ENCODE data around the gene SYCP2.

Gene SYCP2

DNA sequence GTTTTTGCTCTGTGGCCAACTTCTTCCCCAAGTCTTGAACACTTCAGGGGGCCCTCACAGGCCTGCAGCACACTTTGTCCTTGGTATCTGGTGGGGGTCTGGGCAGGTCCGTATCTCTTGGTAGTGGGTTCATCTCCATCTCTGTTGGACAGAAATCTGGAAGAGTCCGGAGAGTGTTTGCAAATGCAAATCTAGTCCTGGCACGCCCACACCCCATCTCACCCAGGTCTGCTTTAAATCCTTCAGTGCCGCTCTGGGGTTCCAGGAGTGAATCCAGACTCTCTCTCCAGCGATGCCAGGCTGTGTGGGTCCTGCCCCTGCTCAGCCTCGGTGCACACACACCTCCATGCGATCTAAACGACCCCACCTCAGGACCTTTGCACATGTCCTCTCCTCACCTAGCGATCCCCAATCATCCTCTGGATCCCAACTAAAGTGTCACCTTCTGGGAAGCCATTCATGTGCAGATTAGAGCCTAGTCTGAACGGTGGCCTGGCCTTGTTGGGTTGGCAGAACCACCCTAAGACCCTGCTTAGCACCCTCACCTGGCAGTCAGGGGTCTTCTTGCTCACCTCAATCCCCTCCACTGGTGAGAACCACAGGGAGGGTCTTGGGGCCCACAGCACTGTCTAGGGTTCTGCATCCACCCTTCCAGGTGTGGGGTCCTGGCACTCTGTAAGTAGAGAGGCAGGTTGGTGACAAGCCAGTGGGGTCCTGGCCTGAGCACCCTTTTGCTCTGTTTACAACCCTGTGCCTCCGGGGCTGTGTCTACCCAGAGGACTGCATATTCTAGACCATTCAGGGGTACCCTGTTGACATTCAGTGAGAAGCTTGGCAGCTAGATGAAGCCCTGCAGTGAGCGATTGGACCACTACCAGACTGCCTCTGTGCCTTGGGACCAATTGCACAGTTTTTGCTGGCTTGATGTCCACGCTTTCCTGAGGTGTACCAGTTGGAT lies 100.8 kb downstream of the SYCP2 start:
- no peak for DNase-seq

DNA sequence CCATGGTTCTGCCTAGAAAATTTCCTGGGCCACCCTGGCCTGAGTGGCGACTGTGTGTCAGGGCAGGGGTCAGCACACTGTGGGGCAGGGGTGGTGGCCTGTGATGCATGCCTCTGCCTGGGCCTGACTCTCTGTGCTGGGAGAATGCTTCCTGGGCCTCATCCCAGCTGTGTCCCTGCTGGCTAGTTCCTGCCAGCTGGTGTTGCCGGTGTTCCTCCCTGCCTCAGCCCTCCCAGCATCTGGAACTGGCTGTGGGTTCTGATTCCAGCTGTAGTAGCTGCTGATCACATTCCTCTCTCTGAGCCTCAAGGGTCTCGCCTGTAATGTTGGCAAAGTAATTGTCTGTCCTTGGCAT lies 101.5 kb downstream of the SYCP2 start:
- no peak for DNase-seq

DNA sequence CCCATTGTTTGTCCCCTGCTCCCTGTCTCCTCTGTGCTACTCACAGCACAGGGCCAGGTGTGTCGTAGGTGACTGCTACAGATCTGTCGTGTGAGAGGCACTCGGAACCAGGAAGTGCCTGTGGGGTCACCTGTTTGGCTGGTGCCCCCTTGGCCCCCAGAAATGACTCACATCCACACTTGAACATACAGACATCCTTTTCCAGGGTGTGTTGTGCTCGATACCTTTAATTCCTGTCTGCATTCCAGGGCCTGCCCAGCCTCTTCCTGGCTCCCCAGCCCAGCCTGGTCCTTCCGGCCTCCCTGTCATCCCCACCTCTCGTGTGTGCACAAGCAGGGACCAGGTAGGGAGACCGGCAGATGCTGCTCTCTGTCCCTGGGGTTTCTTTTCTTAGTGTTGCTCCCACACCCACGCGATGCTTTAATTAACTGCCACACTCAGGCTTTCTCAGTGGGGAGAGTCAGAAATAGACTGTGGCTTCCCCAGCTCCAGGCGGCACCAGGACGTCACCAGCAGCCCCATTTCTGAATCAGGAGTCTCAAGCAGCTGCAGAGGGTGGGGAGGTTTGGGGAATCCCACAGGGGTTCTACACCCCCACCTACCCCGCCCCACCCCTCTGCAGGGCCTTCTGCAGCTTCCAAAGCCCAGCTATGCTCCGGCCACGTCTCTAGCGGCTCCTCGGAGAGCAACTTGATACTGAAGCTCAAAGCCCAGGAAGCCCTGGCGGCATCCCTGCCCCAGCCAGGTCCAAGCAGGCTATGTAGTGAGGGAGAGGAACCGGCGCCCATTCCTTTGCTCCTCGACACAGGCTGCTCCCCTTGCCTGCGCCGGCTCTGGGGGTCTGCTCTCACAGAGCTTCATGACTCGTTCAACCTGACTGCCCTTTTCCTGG lies 102.2 kb downstream of the SYCP2 start:
- DNase-seq = no peak

DNA sequence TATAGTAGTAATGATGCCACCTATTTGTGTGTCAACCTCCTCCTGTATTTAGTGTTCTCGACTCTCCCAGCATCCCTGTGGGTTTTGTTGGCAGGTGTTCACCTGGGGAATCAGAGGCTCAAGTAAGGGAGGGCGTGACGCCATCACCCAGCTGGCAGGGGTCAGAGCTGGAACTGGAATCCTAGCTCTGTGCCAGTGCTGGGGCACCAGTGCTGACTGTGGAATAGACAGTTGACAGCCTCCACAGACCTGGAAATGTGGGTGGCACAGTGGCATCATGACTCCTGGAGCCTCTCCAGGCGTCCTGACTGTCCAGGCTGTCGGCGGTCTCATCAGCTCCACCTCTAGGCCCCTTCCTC lies 102.8 kb downstream of the SYCP2 start:
- DNase-seq = no peak

DNA sequence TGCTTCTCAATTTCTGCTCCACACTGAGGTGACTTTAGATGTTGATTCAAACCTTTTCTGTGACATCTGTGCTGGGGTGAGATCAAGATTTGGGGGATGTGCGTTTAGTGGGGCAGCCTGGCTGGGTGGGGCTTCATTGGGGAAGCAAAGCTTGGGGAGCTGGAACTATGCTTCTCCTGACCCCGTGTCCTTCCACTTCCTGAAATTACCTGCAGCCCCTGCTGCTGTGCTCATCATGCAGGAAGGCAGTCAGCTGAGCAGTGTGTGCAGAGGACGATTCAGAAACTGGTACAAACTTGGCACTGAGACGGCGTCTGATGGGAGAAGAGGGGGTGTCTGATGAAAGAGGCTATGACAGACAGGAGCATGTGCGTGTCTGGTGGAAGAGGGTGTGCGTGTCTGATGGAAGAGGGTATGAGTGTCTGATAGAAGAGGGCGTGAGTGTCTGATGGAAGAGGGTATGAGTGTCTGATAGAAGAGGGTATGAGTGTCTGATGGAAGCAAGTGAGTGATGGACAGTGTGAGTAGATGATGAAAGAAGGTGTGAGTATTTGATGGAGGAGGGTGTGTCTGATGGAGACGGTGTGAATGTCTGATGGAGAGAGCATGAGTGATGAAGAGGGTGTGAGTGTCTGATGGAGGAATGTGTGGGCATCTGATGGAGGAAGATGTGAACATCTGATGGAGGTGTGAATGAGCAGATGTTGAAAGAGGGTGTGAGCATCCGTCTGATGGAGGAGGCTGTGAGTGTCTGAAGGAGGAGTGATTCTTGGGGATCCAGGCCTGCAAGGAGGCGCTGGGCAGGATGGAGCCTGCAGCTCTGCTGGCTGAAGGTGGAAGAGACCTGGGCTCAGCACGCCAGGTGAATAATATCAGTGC lies 103.4 kb downstream of the SYCP2 start:
- DNase-seq = no peak

DNA sequence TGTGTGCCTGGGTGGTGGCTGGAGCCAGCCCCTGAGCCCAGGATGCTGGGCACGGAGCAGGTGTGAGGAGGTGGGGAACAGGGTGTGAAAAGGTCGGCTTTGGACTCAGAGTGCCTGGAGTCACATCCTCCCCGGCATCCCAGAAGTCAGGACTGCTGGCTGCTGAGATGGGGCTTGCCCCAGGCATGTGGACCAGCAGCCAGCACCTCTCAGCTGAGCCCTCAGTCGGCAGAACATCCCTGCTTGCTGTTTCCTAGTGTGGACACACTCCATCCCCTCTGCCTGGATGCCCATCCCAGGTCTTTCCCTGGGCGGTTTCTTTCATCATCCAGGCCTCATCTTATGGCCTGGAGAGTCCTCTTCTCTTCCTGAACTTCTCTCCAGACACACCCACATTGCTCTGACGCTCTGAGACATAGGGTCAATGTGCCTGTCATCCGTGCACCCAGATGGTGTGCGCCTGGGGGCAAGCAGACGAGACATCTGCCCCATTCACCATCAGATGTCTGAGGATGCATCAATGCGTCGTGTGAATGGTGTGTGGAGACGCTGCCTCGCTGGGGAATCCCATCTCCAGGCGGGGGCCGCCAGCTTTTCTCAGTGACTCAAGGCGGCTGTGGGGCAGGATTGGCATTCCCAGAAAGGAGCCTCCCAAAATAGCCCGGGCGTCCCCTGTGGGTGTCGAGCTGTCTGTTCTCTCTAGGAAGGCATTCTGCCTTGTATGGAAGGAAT lies 104.2 kb downstream of the SYCP2 start:
- no peak for DNase-seq

DNA sequence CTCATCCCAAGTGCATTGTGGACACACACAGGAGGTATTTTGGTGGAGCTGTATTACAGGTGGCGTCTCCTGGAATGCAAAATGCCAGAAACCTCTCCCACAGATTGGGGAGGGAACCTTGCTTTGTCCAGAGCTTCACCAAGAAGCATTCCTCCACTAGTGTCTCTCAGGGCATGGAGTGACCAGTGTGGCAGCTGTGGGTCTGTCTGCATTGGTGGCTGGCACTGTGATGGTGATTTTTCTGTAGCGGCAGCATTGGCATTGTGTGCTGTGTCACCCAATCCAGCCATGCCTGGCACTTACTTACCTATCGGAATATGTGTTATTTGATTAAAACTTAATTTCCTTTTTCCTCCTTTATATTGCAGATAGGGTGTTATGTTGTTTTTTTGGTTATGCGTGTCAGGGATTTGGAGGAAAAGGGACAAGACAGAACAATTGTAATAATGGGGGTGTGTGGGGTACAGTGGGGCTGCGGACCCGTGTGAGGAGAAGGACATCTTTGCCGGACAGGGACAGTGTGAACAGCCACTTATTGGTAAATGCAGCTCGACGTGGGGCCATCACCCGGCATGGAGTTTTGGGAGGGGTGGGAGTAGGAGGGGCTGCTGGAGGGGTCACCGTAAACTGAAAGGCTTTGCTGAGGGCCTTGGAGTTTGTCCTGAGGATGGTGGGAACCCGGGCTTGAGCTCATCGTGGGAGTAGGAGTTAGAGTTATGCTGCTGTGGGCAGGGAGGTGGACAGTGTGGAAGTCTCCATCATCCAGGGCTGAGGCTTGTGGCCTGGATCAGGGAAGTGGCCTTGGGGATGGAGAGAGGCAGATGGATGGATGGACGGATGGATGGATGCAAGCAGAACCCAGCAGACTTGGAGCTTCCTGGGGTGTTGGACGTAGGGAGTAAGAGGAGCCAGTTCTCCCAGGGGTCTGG lies 105.0 kb downstream of the SYCP2 start:
- DNase-seq = no peak

DNA sequence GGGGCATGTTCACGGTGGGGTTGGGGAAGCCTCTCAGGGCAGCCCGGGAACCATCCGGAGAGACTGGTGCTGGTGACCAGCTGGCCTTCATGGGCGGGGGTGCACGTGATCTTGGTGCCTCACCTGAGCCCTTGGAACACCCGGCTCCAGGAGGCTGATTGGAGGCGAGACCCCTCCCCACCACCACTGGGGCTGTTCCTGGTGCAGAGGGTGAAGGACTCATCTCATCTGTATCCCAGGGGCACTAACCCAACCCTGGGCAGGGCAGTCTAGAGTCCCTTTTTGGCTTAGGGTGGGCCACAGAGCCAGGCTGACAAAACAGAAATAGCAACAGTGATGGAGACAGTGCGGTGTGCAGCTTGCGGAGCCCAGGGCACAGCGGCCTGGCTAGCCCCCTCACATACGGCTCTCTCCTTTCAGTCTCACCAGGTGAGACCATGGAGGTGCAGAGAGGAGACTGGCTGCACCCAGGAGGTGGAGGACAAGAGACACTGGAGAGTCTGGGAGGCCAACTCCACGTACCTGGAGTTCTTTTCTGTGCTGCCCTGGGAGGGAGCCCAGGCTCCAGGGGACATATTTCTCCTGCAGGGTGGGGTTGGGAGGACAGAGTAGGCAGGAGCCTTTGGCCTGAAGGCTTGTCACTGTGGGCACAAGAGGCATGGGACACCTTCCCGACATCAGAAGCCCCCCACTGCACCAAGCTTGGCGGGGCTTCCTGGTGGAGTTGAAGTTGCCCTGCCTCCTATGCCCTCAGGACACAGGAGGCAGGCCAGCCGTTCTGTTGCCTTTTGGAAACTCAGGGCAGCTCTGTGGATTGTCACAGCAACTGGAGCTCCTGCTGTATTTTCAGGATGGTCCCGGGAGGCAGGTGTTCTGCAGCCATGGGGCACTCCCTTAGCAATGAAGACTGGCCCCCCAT lies 106.0 kb downstream of the SYCP2 start:
- no peak for DNase-seq

DNA sequence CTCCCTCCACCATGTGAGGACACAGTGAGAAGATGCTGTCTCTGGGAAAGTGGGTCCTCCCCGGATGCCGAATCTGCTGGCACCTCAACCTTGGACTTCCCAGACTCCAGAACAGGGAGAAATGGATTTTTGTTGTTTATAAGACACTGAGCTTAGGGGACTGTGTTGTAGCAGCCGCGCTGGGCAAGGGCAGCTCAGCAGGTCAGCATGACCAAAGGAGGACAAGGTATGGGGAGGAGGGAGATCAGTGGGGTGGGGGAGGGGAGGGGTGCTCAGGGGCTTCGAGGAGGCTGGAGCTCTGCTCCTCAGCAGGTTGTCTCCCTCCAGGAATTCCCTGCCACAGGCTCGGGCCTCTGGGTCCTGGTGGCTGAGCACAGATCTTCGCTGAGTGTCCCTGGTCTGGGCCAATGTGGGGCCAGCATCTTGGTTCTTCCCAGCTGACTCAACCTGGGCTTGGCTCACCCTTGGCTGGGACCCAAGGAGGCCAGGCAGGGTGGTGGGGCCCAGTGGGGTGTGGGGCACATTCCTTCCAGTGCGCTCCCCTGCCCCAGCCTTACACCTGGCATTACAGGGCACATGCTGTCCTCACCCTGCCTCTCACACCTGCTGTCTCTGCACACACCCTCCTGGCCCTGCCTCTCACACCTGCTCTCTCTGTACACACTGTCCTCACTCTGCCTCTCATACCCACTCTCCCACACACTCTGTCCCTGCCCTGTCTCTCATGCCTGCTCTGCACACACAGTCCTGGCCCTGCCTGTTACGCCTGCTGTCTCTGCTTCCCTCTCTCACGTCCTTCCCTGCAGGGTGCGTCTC lies 107.3 kb downstream of the SYCP2 start:
- DNase-seq = no peak

DNA sequence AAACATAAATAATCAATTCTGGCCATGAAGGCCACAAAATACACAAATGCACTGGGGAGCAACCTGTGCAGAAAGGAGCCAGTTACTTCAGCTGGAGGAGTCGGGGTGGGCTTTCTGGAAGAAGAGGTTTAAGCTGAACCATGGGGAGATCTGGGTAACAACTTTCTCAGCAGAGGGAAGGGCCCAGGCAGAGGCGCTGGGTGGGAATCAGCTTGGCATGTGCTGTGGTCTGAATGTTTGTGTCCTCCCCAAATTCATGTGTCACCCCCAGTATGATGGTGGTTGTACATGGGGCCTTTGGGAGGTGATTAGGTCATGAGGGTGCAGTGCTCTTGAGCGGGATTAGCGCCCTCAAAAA lies 107.9 kb downstream of the SYCP2 start:
- DNase-seq = no peak

DNA sequence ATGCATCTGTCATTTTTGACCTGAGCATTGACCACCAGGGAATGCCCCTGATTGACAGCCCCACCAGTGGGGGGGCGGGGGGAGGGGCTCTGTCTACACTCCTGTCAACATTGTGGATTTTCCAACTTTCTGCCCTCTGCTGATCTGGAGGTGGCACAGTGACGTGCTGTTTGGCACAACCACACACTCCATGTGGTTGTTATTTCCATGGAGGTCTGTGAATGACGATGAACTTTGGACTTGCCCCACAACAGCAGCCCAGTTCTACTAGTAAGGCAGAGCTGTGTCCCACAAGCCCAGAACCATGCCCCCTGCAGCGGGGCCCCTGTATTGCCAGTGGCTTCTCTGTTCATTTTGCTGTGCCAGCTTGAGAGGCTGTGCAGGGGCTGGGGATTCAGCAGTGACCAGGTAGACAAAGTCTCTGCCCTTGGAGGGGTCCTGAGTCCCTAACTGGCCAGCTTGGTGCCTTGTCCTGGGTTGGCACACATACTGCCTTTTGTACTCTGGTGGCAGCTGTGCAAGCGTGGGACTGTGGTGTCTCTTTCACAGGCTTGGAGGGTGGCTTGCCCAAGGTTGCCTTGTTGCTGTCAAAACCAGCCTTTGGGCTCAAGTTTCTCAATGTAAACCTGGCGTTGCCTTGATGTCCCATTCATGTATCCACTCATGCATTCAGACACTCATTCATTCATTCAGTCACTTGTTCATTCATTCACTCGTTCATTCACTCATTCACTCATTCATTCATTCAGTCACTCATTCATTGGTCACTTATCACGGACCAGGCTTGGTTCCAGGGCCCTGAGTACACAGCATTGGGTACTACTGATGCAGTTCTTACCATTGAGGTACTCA lies 108.5 kb downstream of the SYCP2 start:
- DNase-seq = no peak

DNA sequence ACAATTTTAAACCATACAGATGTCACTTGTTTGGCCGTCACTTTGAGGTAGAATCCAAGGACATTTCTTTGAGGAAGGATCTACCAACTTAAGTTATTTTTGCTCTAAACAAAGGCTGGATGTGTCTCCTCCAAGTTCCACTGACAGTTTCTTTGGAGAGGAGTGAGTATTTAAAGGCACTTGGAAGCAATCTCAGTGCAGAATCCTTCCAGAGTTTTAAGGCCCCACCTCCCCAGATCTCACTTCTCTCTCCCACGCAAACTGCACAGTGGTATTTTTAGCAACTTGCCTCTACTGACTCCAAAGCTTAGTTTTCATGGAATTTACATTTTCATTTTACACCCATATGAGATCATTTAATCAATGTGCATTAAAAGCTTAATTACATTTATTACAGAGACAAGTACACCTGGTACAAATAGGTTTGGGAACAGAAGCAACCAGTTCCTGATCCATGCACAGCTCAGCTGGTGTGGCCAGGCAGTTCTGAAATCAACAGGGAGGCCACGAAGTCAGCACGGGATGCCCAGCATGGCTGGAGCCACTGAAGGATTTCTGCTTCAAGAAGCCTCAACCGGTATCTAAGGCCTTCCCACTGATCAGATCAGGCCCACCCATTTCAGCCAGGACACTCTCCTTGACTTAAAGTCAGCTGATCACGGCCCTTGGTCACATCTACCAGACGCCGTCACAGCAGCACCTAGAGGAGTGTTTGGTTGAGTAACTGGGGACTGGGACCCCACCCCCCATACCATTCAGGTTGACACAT lies 109.8 kb downstream of the SYCP2 start:
- DNase-seq = no peak

DNA sequence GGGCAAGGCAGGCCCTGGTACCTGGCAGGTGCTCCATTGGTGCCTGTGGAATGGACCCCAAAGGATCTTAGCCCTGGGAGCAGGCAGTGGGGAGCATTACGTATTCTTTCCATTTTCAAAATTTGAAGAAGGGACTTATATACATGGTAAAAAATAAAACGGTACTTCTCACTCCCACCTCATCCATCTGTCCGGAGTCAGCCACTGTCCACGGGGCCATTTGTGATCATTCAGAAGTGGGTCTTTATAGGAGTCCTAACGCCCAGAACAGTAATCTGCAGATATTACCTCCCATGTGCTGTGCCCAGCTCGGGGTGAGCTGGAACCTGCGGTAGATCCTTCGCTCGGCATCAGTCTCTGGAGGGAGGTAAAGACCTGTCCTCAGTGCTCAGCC lies 110.4 kb downstream of the SYCP2 start:
- no peak for DNase-seq

DNA sequence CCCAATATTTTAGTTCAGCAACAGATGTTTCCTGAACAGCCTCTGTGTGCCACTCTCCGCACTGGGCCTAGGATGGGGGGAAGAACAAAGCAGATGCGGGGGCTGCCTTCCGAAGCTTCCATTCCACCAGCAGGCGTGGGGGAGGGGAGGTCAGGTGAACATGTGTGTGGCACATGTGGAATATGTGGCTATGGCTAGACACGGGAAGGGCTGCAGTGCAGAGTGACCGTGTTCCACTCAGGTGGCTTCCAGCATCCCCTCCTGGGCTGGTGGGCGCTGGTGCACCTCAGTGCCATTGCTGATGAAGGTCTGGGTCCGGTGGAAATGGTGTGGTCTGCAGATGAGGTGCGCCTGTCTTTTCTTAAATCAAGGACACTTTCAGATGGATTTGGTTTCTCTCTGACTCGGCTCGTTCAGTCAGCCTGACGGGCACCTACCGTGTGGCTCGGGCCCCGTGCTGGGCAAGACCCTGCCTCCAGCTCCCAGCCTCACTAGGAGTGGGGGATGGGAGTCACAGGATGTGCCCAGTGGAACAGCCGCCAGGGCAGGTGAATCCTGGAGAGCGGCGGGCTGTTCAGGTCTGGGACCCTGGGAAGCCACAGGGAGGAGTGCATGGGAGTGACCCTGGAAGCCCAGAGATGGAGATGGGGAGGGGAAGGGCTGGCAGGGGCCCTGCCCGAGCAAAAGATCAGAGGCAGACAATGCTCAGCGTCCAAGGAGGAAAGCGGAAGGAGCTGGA lies 111.0 kb downstream of the SYCP2 start:
- DNase-seq = no peak

DNA sequence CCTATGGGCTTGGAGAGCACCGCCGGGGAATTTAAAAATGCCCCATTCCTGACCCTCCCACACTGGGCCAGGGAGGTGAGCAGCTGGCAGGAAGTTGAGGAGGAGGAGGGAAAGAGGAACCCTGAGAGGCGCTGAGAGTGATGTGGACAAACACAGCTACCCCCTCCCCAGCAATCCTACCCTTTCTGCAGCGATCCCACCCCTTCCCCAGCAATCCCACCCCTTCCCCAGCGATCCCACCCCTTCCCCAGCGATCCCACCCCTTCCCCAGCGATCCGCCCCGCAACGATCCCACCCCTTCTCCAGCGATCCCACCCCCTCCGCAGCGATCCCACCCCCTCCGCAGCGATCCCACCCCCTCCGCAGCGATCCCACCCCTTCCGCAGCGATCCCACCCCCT lies 111.6 kb downstream of the SYCP2 start:
- DNase-seq = no peak

DNA sequence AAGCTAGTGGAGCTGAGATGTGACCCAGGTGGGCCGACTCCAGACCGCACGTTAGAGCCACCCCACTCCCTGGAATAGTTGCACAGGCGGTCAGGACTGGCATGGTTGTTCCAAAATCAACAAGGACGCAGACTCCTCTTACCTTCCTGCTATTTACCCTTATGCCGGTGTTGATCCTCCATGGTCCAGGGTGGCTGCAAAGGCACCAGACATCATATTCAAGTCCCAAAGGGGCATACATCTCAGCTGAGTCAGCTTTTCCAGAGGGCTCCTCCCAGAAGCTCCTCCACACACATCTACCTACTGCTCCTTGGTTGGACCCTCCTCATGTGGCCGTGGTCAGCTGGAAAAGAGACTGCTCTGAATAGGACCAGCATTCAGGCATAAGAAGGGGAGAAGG lies 112.2 kb downstream of the SYCP2 start:
- no peak for DNase-seq

Data from activated CD4-positive, alpha-beta T cell treated with anti-CD3 and anti-CD28 coated beads, Interleukin-2, amount 50 U/mL, for 48 hours (primary cell).